HG02642 (cell line): ENCODE measurements around the gene MPP3.
A peak's percentile ranks its signal among the peaks of the same experiment; 100 is the strongest.
"Not testable (repeated sequence)": the region's sequence is repeated elsewhere in the genome, so short reads cannot be mapped to it uniquely, and the experiment has no call there.

Experiments
- ATAC-seq: cut with Tn5 transposase; IDR thresholded peaks from one replicate; pipeline ENCODE4 v1.9.1; 2021; ENCODE audit warnings: mild to moderate bottlenecking; ENCODE audit not compliant: unreplicated experiment, poor library complexity

MPP3 gene, protein sequence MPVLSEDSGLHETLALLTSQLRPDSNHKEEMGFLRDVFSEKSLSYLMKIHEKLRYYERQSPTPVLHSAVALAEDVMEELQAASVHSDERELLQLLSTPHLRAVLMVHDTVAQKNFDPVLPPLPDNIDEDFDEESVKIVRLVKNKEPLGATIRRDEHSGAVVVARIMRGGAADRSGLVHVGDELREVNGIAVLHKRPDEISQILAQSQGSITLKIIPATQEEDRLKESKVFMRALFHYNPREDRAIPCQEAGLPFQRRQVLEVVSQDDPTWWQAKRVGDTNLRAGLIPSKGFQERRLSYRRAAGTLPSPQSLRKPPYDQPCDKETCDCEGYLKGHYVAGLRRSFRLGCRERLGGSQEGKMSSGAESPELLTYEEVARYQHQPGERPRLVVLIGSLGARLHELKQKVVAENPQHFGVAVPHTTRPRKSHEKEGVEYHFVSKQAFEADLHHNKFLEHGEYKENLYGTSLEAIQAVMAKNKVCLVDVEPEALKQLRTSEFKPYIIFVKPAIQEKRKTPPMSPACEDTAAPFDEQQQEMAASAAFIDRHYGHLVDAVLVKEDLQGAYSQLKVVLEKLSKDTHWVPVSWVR

DNA sequence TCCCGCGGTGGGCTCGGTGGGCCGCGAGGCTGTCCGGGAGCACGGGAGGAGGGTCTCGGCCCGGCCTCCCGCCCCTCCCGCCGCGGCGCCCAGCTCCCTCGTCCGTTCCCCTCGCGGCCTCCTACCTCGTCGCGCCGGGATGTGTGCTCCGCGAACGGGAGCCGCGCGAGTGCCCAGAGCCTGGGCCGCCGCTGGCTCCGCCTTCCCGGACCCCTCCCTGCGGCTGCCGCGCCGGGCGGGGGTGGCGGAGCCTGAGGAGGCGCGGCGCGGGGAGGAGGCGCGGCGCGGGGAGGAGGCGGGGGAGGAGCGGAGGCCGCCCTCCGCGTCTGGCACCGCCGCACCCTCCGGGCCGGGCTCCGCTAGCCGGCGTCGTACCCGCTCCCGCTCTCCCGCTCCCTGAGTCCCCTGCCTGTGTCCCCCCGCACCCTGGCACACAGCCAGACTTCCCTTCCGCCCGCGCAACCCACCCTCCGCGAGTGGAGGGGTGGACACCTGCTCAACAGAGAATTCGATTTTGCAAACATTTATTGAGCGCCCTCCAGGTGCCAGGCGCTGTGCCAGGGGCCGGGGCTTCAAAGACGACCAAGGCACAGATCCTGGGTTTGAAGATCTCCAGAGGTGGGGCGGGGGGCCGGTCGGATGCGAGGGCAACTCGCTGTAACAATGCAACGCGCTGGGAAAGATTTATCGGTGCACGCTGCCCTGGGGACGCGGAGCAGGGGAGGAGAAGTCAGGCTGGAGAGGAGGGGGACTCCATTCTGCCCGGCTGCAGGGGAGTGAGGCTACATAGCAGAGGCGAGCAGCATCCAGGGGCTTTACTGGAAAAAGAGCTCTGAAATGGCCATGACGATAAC, at the start of gene MPP3:
MPP3 (minus strand) TSS at position 171 of the 854 bp plus-strand sequence. CDS start 1,240 bp downstream, outside the sequence.
- no peak for ATAC-seq

DNA sequence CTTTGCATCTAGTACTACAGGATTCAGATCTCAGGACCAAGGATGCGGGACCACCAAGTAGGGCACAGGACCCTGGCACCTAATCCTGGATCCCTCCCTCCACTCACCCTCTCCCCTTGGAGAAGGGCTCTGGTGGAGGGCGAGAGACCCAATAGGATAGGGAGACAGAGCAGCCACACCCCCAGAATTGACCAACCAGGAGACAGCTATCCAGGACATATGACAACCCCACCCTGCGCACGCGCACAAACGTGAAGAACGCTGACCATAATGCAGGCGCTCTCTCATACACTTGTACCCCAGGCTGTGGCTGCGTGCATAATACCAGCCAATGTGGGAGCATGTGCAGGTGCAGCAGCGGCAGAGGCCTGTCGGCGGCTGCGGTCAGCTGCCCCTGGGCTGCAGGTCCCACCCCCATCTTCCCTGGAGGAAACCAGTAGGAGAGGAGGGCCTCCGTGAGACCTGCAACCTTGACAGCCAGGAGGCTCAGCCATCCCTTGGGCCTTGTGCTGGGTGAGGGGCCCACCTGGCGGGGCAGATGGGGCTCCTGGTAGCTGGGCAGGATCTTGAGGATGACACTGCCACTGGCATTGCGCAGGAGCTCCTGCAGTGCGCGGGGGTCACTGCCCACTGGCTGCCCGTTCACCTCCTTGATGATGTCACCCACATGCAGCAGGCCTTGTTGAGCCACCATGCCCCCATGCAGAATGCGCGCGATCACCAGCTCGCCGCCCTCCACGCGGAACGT, 49.0 kb upstream of the MPP3 start:
- no peak for ATAC-seq

DNA sequence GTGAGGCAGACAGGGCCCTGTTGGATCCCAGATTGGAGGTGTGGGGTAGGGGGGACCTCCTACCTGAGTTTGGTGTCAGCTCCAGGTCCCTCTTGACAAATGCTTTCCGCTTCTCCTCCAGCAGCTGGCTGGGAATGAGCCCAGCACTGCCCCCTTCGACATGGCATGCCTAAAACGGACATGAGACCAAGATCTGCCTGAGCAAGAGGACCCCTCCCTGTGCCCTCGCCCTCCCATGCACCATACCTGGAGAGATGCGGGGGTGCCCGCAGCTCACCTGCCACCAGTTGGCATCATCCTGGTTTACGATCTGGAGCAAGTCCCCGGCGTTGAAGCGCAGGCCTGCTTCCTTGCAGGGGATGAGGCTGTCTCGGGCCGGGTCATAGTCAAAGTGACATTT, 48.2 kb upstream of the MPP3 start:
- ATAC-seq = no peak

DNA sequence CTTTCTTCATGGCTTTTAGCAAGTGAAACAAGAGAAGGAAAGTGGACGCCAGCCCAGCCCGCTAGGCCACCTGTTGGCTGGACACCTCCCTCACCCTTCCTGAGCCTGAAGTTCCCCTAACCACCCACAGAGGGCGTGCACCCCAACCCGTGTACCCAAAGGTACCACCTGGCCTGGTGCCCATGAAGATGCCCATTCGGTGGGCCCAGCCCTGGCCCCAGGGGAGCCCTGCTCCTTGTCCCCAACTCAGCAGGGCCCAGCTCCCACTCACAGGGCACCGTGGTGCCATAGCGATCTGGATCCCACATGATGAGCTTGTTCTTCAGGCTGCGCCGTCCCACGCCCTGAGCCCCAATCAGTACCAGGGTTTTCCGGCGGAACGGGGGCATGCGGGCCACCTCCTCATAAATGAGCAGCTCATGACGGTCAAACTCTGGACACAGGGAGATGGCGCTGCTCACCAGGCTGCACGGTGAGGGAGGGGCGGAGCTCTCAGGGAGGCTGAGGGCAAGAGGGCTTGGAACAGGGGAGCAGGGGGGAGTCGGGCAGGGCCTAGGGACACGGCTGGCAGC, 47.6 kb upstream of the MPP3 start:
- ATAC-seq = no peak

DNA sequence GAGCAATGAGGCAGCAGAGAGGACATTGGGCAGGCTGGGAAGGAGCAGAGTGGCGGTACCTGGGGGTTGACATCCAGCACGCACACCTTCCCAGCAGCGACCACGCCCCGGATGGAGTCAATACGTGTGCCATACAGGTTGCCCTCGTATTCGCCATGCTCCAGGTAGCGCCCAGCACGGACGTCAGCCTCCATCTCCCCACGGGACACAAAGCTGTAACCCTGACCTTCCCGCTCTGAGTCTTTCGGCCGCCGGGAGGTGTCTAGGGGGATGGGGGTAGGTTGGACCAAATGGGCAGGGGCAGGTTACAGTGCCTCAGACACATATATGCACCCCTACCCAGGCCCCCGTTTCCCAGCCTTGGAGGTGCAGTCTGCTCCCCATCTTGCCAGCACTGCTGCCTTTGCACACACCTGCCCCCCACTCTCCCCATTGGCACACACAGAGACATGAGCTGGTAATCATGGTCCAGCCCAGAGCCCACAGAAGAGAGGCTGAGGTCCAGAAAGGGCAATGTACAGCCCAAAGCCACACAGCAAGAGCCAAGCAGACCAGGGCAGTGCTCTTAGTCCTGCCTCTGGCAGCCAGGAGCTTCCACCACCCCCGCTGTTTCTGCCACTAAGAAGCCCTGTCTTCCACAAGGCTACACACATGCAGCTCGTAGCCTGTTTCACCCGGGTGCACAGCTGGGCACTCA, 46.9 kb upstream of the MPP3 start:
- ATAC-seq = no peak

DNA sequence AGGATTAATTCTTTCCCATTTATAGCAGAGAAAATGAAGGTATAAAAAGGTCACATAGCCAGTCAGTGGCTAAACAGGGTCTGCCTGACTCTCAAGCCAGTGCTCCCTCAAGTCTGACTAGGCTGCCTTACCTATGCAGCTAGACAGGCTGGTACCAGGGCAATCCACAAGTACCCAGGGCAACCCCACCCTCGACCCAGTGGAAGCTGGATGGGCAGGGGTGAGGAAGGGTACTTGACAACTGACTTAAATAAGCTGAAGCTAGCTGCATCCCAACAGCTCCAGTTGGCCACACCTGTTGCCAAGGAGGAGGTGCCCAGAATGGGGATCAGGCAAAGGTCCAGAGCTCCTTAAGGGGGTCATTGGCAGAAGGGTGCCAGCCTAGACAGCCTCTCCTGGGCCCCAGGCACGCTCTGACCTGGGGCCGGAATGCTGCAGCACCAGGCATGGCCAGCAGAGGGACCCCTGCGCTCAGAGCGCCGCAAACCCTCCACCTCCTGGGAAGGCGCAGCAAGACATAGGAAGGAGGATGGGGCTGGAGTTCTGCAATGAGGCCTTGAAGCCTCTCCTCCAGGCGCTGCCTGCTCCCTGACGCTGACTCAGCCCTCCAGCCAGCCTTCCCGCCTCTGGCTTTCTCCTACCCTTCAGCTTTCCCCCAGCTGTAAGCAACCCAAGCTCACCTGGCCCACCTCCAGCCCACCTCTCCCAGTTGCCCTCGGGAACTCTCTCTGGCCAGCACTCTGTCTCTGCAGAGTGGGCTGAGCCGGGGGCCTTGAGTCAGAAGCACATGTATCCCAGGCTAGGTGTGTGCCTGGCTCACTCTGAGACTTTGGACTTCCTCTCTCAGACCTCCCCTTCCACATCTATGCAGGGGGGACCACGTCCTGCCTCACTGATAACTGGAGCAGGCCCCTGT, 45.6 kb upstream of the MPP3 start:
- ATAC-seq = peak; percentile 57

DNA sequence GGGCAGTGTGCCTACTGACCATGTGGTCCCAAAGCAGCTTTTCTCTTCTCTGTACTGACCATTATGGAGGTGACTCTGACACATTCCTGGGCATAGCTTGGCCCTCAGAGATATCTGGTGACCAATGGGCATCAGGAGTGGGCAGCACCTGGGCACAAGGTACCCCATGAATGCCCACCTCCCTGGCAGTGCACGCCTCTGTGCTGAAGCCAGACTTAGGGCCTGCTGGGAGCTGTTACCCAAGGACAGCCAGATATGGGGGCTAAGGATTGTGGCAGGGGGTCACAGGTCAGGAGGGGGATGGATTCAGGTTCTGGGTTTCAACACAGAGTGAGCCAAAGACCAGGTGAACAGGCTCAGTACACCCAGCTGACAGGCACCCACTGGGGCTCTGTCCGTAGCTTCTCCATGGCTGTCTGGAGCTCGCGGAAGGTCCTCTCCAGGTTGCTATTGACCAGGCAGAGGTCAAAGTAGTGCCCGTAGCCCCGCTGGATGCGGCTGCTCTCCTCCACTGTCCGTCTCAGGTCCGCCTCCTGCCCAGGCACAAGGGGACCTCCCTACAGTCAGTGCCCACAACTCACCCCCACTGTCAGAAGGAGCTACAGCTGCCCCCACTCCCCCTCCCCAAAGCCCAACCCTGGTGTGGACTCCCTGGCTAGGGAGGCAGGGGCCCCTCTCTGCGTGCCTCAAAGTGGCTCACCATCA, 44.7 kb upstream of the MPP3 start:
- no peak for ATAC-seq

DNA sequence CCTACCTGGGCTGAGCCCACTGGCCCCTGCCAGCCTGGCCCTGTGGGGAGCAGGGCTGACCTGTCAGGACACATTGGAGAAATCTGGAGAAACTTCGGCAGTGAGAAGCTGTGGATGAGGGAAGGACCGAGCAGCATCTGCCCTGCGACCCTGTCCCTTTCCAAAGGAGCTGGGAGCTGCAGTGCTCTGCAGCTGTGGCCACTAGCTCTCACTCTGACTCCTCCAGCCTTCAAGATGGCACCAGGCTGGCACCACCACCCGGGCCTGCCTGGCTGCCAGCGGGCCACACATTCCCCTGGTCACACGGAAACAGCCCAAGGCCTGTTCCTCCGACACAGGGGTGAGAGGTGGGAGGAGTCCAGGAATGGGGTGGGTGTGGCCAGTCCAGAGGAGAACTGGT, 44.1 kb upstream of the MPP3 start:
- no peak for ATAC-seq

DNA sequence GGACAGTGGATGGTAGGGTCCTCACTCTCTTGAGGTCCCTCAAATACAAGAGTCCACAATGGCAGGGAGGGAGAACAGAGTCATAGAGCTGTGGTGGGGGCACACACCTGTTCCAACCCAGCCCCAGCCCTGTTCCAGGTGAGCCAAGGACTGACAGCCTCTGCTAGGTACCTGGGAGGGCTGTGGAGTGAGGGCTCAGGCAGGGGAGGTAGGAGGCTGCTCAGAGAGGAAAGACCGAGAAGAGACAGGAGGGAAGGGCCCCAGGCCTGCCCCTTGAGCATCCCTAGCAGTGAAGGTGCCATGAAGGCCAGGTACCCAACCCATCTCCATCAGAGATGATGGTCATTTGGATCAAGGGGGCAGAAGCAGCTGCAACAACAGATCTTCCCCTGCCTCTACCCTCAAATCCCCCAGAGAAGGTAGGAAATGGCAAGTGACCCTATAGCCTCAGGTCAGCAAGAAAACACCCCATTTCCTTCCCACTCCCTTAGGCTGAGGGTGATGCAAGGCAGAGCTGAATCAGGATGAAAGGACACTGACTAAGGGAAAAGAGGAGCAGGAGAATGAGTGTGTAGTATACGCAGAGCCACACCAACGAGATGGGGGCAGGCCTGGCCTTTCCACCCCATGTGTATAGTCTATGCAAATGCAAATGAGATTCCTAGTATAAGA, 42.7 kb upstream of the MPP3 start:
- no peak for ATAC-seq

DNA sequence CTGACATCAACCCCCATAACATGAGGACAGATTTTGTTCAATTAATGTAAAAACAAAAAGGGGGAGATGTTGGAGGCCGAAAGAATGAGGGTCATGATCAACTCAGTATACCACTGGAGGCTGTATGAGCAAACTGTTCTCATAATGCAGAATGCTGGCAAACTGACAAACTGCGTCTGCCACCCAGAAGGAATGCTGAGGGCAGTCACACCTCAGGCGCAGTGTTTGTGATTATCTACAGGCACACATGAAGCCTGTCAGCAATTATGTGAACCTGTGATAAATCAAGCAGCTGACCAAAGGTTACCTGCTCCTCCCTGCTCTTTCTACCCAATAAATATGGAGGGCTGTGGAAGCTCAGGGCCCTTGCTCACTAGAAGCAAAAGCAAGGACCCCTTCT, 41.3 kb upstream of the MPP3 start:
- no peak for ATAC-seq

DNA sequence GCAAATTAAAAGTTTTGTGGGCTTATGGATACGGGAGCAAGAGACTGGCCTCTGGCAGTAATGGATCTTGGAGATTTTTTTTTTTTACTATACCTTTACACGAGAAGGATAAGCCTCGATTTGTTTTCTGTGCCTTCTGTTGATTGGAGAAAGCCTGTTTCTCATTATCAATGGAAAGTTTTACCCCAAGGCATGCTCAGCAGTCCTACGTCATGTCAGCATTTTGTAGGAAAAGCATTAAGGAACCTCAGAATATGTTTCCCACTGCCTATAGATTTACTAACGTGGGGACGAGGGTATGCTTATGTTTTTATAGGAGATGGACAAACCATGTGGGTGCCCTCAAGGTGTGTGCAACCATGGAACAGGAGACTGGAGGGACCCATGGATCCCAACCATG, 40.9 kb upstream of the MPP3 start:
- ATAC-seq = no peak

DNA sequence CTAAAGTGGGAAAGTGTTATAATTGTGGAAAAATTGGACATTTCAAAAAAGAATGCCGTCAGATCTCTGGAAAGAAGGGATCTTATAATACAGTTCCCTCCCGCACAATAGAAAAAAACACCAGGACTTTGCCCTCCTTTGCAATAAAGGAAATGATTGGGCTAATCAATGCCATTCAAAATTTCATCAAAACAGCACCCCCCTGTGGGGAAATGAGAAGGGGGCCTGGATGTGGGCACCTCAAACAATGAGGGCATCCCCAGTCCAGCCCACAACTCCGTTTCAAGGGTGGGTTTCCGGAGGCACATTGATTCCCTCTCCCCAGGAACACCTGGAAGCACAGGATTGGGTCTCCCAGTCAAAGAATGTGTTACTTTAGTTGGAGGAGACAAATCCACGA, 40.1 kb upstream of the MPP3 start:
- ATAC-seq = no peak

DNA sequence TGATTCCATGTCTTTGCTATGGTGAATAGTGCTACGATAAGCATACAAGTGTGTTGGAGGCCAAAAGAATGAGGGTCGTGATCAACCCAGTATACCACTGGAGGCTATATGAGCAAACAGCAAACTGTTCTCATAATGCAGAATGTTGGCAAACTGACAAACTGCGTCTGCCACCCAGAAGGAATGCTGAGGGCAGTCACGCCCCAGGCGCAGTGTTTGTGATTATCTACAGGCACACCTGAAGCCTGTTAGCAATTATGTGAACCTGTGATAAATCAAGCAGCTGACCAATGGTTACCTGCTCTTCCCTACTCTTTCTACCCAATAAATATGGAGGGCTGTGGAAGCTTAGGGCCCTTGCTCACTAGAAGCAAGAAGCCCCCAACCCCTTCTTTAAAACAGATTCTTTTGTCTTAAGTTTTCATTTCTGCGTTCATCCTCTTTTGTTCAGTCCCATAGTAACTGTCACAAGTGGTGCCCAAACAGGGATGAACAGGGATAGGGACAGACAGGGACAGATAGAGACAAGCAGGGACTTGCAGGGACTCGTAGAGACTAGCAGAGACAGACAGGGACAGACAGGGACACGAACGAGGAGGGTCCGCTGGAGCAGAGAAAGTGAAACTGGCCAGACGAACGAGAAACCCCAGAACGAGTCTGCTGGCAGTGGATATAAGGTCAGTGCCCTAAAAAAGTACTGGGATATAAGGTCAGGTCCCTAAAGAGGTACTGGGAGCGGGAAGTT, 39.2 kb upstream of the MPP3 start:
- no peak for ATAC-seq

DNA sequence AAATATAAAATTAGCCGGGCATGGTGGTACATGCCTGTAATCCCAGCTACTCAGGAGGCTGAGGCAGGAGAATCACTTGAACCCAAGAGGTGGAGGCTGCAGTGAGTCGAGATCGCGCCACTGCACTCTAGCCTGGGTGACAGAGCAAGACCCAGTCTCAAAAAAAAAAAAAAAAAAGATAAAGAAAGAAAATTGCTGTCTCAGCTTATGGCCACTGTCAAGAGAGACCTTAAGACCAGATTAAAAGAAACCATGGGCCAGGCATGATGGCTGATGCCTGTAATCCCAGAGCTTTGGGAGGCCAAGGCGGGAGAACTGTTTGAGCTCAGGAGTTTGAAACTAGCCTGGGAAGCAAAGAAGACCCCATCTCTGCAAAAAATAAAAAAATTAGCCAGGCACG, 36.1 kb upstream of the MPP3 start:
- not testable (repeated sequence) for ATAC-seq

DNA sequence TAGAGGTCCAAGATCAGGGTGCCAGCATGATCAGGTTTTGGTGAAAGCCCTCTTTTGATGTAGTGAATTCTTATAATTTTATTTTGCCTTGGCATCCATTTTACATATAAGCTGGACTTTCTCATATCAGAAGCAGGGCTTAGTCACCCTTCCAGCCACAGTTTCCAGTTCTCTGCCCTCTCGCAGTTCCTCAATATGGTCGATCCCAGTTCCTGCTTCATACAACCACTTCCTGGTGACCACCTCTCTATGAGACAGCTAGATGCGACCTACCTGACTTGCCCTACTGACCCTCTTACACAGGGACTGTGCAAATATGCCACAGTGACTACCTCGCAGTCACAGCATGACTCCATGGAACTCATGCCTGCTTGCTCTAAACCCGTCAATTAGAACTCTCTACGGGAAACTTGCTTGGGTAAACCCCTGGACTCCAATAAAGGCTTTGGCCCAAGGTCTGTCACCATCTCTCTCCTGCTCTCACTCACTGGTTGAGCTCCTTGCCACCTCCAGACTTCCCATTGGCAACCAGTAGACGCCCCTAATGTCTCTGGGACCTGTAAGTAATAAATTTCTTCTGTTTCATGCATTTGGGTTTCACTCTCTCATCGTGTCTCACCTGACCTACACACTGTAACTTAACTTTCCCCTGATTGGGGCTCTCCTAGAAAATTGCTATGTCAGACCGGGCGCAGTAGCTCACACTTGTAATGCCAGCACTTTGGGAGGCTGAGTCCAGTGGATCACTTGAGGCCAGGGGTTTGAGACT, 35.5 kb upstream of the MPP3 start:
- no peak for ATAC-seq
